EH (cell line): ENCODE measurements around the gene SLC7A1.
A peak's percentile ranks its signal among the peaks of the same experiment; 100 is the strongest.

Experiments used
- DNase-seq: peaks from one replicate; pipeline ENCODE4 v3.0.0-alpha.2; 2015; ENCODE audit warnings: low read depth

SLC7A1 gene

GRCh38 chr13:29583073-29583785 lies 12.3 kb downstream of the SLC7A1 start:
- DNase-seq, result peak; percentile 93

- no peak for DNase-seq
Observed at GRCh38 chr13:29582171-29582570, 13.3 kb downstream of the SLC7A1 start.

- no peak for DNase-seq
Observed at GRCh38 chr13:29581666-29582065, 13.8 kb downstream of the SLC7A1 start.

- no peak for DNase-seq
Observed at GRCh38 chr13:29579094-29579493, 16.4 kb downstream of the SLC7A1 start.

DNA sequence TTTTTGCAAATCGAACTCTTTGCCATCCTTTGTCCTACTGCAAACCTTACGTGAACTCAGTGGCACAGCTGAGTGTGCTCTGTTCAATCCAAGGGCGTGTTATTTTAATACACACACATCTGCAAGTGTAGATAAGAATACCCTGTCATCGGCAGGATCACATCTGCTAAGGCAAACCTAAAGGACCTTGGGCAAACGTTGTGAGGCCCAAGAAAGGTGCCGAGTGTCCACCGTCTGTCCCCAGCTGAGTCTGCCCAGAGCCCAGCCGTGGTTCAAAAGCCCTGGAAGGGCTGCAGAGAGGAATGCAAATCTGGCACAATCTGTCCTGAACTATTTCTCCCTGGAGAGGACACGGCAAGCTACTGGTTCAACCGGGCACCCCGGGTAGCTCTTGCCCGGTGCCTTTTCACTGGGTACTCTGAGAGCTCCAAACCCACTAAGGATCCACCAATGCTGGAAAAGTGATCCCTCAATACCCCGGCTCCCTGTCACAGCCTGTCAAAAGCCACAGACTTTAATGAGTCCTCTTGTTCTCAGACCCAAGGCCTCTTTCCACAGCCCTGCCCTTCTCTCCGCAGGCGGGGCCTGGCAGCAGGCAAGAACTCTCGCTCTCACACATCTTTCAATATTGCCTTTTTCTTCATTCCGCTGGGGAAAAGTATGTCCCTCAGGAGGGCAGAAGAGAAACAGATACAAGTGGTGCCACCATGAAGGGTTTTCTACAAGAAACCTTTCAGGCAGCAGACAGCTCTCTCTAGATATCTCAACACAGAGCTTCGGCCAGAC lies 17.0 kb downstream of the SLC7A1 start:
- DNase-seq, result no peak

- DNase-seq, result peak; percentile 57
Observed at GRCh38 chr13:29577136-29578051, 18.1 kb downstream of the SLC7A1 start.

DNA sequence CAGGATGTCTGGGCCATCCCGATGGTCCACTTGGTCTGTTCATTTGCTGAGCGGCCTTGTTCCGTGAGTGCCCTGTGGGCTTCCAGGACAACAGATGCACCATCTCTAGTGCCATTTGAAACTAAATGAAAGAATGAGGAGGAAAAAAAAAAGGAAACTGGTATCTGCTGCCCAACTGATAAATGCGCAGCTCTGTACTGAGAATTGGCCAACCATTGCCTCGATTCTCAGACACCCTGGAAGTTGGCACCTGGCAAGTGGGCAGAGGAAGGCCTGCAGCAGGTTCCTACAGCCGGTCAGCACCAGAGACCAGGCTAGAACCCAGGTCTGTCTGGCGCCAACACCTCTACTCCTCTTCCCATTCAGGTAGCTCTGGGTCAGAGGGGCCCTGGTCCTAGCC lies 18.9 kb downstream of the SLC7A1 start:
- no peak for DNase-seq

GRCh38 chr13:29575098-29575497 lies 20.4 kb downstream of the SLC7A1 start:
- no peak for DNase-seq

DNA sequence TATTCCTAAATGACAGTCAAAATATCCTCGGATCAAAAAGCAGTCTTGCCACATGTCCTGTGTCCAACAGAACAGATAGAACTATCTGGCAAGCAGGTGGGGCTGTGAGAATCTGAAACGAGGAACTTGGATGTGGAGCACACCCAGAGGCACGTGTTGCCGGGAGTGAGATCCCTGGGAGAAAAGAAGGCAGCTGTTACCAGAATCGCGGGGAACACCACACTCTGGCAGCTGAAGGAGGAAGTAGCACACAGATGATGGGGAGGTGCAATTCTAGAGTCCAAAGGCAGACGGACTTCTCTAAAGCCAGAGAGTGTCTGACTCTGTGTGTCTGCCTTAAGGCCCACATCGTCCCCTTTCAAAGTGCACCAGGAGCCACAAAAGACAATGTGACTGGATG lies 22.3 kb downstream of the SLC7A1 start:
- peak; percentile 56 for DNase-seq

GRCh38 chr13:29572575-29572974 lies 22.9 kb downstream of the SLC7A1 start:
- no peak for DNase-seq

DNA sequence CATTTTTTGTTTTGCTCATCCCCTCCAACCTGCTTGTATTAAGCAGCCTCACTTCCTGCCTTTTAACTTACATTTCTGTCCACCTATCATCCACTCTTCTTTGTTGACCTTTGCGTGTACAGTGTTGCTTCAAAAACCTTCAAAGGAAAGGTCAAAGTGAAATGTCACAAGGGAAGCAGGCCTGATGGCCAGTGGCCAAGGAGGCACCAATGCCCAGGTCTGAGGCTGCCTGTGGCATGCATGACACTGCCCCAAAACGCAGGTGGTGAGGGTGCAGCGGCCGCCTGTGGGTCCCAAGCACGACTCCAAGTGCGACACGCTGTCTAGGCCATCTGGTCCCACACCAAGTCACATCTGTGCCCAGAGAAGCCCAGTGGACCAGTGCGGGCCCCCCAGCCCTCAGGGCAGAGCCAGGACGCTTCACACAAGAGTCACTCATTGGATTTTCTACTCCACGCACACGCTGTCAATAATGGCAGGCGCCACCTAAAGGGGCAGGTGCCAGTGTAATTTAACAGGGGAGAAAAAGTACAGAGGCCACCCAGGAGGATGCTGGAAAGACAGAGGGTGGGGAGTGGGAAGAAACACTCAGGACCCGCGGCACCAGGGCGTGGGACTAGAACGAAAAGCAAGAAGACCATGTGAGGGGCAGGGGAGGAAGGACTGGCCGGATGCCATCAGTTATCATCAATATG lies 23.5 kb downstream of the SLC7A1 start:
- DNase-seq, result no peak

- no peak for DNase-seq
Observed at GRCh38 chr13:29570051-29570654, 25.3 kb downstream of the SLC7A1 start.

- DNase-seq, result no peak
Observed at GRCh38 chr13:29569253-29570050, 26.0 kb downstream of the SLC7A1 start.

DNA sequence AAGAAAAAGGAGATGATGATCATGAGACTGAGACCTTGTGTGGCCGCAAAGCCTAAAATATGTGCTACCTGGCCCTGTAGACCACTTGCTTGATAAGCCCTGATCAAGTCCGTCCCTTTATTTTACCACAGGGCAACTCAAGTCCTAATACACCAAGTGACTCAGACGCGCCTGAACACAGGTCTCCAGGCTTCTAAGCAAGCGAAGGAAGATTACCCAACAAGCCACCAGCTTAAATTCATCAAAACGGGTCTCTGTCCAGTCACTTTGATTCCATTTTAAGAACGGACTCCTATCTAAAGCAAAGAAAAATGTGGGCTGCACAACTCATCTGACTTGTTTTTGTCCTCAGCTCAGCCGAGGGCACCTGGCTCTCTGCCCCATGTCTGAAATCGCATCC lies 26.8 kb downstream of the SLC7A1 start:
- DNase-seq, result no peak

DNA sequence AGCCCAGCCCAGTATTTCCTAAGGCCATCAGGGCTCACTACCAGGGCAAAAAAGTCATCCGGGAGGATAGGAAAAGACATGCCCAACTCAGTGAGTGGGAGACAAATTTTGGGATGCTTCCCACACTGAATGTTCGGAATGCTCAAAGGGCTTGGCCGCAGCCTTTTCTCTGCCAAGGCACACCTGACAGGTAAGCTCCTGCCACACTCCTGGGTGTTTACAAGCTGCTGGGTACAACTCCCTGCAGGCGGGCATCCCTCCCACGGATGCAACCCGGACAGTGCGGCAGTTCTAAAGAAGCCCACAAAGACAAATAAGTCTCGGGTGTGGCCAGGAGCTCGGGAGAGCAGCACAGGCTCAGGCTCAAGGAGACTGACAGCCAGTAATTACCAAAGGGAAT lies 28.1 kb downstream of the SLC7A1 start:
- no peak for DNase-seq

- DNase-seq, result no peak
Observed at GRCh38 chr13:29566206-29566605, 29.3 kb downstream of the SLC7A1 start.

DNA sequence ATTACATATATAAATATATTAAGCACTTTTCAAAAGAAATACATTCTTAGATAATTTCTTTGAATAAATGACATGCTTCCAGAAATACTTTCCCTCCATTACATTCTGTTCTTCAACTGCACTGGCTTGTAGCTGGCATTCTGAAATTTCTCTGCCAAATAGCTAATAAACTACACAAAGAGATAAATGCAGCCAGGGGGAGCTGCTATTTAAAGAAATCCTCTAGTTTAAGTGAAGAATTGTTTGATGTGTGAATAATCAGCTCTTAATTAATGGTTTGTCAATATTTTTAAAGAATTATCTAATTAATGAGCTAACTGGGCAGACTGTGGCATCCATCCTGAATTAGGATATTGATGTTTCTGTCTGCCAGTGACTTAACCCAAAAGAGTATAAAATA lies 30.7 kb downstream of the SLC7A1 start:
- no peak for DNase-seq

DNA sequence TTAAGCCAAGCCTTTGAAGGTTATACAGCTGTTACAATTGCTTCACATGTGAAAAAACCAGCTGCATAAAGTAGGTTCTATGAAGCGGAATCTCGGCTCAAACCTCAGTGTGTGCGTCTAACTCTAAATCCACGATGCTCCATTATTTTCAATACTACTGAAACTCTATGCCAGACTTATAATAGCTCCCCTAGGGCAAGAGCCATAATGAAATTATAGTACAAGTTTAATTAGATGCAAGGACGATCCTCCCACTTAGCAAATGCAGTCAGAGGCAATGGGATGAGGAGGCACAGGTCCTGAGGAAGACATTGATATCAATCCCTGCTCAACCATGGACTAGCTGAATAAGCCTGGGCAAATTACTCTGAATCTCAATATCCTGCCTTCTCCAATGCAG lies 31.1 kb downstream of the SLC7A1 start:
- DNase-seq, result no peak

DNA sequence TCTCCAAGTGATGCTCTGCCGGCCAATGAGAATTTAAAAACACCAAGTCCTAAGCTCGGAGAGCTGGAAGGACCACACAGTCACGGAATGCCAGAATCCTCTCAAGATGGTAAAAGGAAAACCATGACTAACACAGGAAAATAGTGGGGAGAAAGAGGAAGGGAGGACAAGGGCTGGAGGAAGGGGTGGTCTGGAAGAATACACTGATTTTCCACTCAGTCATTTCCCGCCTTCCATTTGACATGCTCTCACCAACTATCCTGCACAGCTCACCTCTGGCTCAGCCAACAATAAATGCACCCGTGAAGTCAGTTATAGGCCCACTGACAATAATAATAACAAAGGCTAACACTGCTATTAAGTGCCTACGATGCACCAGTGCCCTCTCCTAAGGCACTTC lies 31.5 kb downstream of the SLC7A1 start:
- DNase-seq, result no peak

DNA sequence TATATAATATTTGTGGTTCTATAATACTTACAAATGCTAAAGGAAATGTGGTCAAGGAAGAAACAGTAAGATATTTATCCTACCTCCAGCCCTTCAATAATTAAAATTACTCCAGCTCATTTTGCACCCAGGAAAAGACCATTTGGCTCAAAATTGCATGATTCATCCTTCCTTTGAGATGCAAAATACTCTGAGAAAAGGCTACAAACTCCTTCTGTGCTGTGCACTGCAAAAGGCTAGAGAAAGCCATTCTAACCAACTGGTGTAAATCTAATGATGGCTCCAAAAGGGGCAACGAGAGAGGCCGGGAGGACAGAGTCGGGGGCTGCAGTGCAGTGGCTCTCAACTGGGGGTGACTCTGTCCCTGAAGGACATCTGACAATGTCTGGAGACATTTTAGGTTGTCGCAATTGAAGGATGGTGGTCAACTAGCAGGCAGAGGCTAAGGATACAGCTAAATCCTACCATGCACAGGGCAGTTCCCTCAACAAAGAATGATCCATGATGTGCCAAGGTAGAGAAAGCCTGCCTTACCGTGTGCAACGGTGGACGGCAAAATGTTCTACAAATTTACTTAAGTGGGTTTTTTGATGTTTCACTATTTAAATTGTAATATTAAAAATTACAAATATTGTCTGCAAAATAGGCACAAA lies 32.6 kb downstream of the SLC7A1 start:
- peak; percentile 41 for DNase-seq
